SK-N-SH treated with all-trans-retinoic acid at 6 μM for 48 hours (cell line): Measurements from ENCODE around the gene CPNE8.

ENCODE experiments used
- ATAC-seq: fragments of 200-7000 bp; cut with Tn5 transposase; 3 replicates; pipeline ENCODE4 v1.9.1; 2020; ENCODE audit warnings: mild to moderate bottlenecking, moderate library complexity
- ARNTL ChIP-seq: fragments of 450-650 bp; formaldehyde crosslinking; IDR thresholded peaks from 2 replicates; pipeline ENCODE4 v1.5.0; 2020; ENCODE audit warnings: low read depth, mild to moderate bottlenecking, moderate library complexity, borderline replicate concordance
- BACH2 ChIP-seq: fragments of 250-450 bp; sonication (Bioruptor Pico); IDR thresholded peaks from 2 replicates; pipeline ENCODE4 v1.9.0; 2021; ENCODE audit warnings: mild to moderate bottlenecking, borderline replicate concordance
- CSDC2 ChIP-seq: fragments of 250-450 bp; sonication (Bioruptor Pico); IDR thresholded peaks from 2 replicates; pipeline ENCODE4 v1.5.0; 2020; ENCODE audit warnings: mild to moderate bottlenecking, moderate library complexity
- ESRRG ChIP-seq: fragments of 250-450 bp; sonication (Bioruptor Pico); IDR thresholded peaks from 2 replicates; pipeline ENCODE4 v1.6.1; 2021; ENCODE audit warnings: mild to moderate bottlenecking
- ISL1 ChIP-seq: fragments of 250-450 bp; sonication (Bioruptor Pico); IDR thresholded peaks from 2 replicates; pipeline ENCODE4 v2.1.2; 2022; ENCODE audit warnings: mild to moderate bottlenecking, moderate library complexity
- OSR1 ChIP-seq: fragments of 250-450 bp; sonication (Bioruptor Pico); IDR thresholded peaks from 2 replicates; pipeline ENCODE4 v1.8.0; 2022; ENCODE audit warnings: moderate library complexity, mild to moderate bottlenecking, inconsistent platforms
- PPARA ChIP-seq: fragments of 250-450 bp; sonication (Bioruptor Pico); IDR thresholded peaks from 2 replicates; pipeline ENCODE4 v1.5.0; 2020; ENCODE audit warnings: mild to moderate bottlenecking, borderline replicate concordance
- TCF4 ChIP-seq: fragments of 250-450 bp; sonication (Bioruptor Pico); IDR thresholded peaks from 2 replicates; pipeline ENCODE4 v1.8.0; 2021; ENCODE audit warnings: mild to moderate bottlenecking, moderate library complexity, borderline replicate concordance
- TOX ChIP-seq: fragments of 250-450 bp; sonication (Bioruptor Pico); IDR thresholded peaks from 2 replicates; pipeline ENCODE4 v1.8.0; 2021; ENCODE audit warnings: mild to moderate bottlenecking, moderate library complexity, borderline replicate concordance
- ZC3H10 ChIP-seq: fragments of 250-450 bp; sonication (Bioruptor Pico); IDR thresholded peaks from 2 replicates; pipeline ENCODE4 v1.5.1; 2021; ENCODE audit warnings: mild to moderate bottlenecking, moderate library complexity
- ZFP30 ChIP-seq: fragments of 450-650 bp; formaldehyde crosslinking; IDR thresholded peaks from 2 replicates; pipeline ENCODE4 v1.5.0; 2022; ENCODE audit warnings: mild to moderate bottlenecking, moderate library complexity
- ZNF565 ChIP-seq: fragments of 450-650 bp; formaldehyde crosslinking; conservative IDR thresholded peaks from 2 replicates; pipeline ENCODE4 v1.5.0; 2020; ENCODE audit warnings: low read depth, mild to moderate bottlenecking, moderate library complexity
- ZNF70 ChIP-seq: fragments of 450-650 bp; formaldehyde crosslinking; IDR thresholded peaks from 2 replicates; pipeline ENCODE4 v1.5.0; 2020; ENCODE audit warnings: mild to moderate bottlenecking, moderate library complexity
- TF ChIP-seq, protein P1 (sequence below): fragments of 250-450 bp; sonication (Bioruptor Pico); IDR thresholded peaks from 2 replicates; pipeline ENCODE4 v1.5.1; 2021; ENCODE audit warnings: mild to moderate bottlenecking, moderate library complexity
- TF ChIP-seq, protein P2 (sequence below): fragments of 250-450 bp; sonication (Bioruptor Pico); IDR thresholded peaks from 2 replicates; pipeline ENCODE4 v1.5.1; 2020; ENCODE audit warnings: low read depth, mild to moderate bottlenecking, moderate library complexity
- TF ChIP-seq, protein P3 (sequence below): fragments of 250-450 bp; sonication (Bioruptor Pico); IDR thresholded peaks from 2 replicates; pipeline ENCODE4 v1.5.0; 2020; ENCODE audit warnings: mild to moderate bottlenecking, moderate library complexity

The CPNE8 gene

DNA sequence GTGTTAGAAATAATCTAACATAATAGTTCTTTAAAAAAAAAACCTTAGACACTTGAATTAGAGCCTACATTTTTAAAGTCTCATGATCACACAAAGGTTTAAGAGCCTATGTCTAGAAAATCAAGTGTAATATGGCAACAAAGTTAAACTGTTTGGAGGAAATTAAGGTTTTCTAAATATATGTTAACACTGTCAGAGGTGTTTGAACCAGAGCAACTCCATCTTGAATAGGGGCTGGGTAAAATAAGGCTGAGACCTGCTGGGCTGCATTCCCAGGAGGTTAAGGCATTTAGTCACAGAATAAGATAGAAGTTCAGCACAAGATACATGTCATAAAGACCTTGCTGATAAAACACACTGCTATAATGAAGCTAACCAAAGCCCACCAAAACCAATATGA is 12.4 kb downstream of the CPNE8 start:
- no peak for ATAC-seq
- TF ChIP-seq ZFP30 (no peak), OSR1 (CRISPR knock-in tag) (no peak)

DNA sequence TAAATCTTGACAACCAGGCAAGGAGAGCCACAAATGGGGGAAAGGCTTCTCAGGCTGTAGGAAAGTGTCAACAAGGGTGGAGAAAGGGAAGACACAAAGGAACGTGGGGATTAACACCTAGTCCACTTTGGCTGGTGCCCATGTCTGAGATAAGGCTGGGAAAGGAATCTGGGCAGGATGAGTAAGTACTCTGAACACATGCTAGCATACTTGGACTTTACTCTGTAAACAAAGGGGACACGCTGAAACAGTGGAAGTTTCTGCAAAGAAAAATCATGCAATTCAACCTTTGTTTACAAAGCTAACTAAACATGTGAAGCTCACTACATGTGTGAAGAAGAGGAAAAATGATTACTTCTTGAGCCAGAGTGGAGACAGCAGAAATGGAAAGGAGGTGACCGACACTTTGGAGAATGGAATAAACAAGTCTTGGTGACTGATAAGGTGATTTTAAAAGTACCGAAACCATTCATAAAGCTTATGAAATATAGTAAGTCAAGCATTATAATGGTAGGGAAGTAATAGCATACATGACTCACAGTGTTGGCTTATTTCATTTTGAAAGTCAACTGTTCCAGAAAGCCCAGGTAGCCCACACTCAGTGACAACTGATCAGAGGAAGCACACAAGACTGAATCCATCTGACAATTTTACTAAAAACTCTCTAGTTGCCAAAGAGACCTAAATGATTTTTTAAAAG is 13.2 kb downstream of the CPNE8 start:
- TF ChIP-seq, protein P1, sequence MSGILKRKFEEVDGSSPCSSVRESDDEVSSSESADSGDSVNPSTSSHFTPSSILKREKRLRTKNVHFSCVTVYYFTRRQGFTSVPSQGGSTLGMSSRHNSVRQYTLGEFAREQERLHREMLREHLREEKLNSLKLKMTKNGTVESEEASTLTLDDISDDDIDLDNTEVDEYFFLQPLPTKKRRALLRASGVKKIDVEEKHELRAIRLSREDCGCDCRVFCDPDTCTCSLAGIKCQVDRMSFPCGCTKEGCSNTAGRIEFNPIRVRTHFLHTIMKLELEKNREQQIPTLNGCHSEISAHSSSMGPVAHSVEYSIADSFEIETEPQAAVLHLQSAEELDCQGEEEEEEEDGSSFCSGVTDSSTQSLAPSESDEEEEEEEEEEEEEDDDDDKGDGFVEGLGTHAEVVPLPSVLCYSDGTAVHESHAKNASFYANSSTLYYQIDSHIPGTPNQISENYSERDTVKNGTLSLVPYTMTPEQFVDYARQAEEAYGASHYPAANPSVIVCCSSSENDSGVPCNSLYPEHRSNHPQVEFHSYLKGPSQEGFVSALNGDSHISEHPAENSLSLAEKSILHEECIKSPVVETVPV (CRISPR knock-in tag), result no peak
- TF ChIP-seq, protein P2, sequence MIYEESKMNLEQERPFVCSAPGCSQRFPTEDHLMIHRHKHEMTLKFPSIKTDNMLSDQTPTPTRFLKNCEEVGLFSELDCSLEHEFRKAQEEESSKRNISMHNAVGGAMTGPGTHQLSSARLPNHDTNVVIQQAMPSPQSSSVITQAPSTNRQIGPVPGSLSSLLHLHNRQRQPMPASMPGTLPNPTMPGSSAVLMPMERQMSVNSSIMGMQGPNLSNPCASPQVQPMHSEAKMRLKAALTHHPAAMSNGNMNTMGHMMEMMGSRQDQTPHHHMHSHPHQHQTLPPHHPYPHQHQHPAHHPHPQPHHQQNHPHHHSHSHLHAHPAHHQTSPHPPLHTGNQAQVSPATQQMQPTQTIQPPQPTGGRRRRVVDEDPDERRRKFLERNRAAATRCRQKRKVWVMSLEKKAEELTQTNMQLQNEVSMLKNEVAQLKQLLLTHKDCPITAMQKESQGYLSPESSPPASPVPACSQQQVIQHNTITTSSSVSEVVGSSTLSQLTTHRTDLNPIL (CRISPR knock-in tag), result no peak
- TF ChIP-seq ZFP30 (no peak), ZNF565 (CRISPR knock-in tag) (no peak), BACH2 (CRISPR knock-in tag) (no peak), PPARA (CRISPR knock-in tag) (no peak)
- TF ChIP-seq, protein P3, sequence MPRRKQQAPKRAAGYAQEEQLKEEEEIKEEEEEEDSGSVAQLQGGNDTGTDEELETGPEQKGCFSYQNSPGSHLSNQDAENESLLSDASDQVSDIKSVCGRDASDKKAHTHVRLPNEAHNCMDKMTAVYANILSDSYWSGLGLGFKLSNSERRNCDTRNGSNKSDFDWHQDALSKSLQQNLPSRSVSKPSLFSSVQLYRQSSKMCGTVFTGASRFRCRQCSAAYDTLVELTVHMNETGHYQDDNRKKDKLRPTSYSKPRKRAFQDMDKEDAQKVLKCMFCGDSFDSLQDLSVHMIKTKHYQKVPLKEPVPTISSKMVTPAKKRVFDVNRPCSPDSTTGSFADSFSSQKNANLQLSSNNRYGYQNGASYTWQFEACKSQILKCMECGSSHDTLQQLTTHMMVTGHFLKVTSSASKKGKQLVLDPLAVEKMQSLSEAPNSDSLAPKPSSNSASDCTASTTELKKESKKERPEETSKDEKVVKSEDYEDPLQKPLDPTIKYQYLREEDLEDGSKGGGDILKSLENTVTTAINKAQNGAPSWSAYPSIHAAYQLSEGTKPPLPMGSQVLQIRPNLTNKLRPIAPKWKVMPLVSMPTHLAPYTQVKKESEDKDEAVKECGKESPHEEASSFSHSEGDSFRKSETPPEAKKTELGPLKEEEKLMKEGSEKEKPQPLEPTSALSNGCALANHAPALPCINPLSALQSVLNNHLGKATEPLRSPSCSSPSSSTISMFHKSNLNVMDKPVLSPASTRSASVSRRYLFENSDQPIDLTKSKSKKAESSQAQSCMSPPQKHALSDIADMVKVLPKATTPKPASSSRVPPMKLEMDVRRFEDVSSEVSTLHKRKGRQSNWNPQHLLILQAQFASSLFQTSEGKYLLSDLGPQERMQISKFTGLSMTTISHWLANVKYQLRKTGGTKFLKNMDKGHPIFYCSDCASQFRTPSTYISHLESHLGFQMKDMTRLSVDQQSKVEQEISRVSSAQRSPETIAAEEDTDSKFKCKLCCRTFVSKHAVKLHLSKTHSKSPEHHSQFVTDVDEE (CRISPR knock-in tag), result no peak
- TF ChIP-seq, all 23 proteins: peak for 0
- ATAC-seq, result no peak

- no peak for ATAC-seq
- TF ChIP-seq, protein P2 (CRISPR knock-in tag), result peak; percentile 72; the same call in 1 of the 2 replicates
- TF ChIP-seq PPARA (CRISPR knock-in tag) (no peak), TCF4 (CRISPR knock-in tag) (peak; percentile 59; the same call in 1 of the 2 replicates), ESRRG (CRISPR knock-in tag) (0 out of 2 replicates have a peak, but pooled peaks have one; percentile 70), OSR1 (CRISPR knock-in tag) (no peak), ISL1 (CRISPR knock-in tag) (peak; percentile 98)
- TF ChIP-seq, protein P3 (CRISPR knock-in tag), result 0 out of 2 replicates have a peak, but pooled peaks have one; percentile 17
These were observed 15.1 kb downstream of the CPNE8 start for GRCh38 chr12:38890102-38890855.

- no peak for ATAC-seq
- TF ChIP-seq CSDC2 (CRISPR knock-in tag), result no peak
- TF ChIP-seq, protein P3 (CRISPR knock-in tag), result no peak
- TF ChIP-seq BACH2 (CRISPR knock-in tag), result no peak
- no peak for TF ChIP-seq TOX (CRISPR knock-in tag)
- TF ChIP-seq, protein P2 (CRISPR knock-in tag), result no peak
- TF ChIP-seq ISL1 (CRISPR knock-in tag), result no peak
- no peak for TF ChIP-seq ARNTL (CRISPR knock-in tag)
- TF ChIP-seq ZC3H10 (CRISPR knock-in tag), result no peak
- TF ChIP-seq ZNF70 (CRISPR knock-in tag), result no peak
These were observed 16.0 kb downstream of the CPNE8 start for GRCh38 chr12:38889297-38889815.
